CD4-positive, alpha-beta T cell (primary cell): ENCODE data around the gene TNIP2. TPM values are rescaled to one million over a fixed set of nuclear protein-coding genes. Genes with fewer than 3 reads are reported as not detected.

Source experiments
- ATAC-seq: fragments of 200-7000 bp; cut with Tn5 transposase; one replicate; pipeline ENCODE4 v1.10.0; 2022; ENCODE audit warnings: mild to moderate bottlenecking; ENCODE audit not compliant: poor library complexity
- CTCF ChIA-PET: fragments of 350-600 bp; sonication (Branson Sonifier 250); formaldehyde crosslinking; loops from one replicate; lab custom pipeline; 2021; ENCODE audit warnings: antibody characterized with exemption, inconsistent platforms; lab: Charles Lee
- POLR2A ChIA-PET: fragments of 350-600 bp; sonication (Branson Sonifier 250); formaldehyde crosslinking; loops from one replicate; lab custom pipeline; 2021; ENCODE audit warnings: antibody characterized with exemption, inconsistent platforms; lab: Charles Lee
- DNase-seq, 14 experiments: peaks; one replicate each; pipeline ENCODE4 v3.0.0-alpha.2; 2013 to 2020; ENCODE audit warnings: mixed read lengths in 2 of 14
- H3K27ac ChIP-seq, 2 donors: one replicate each; pipeline versions ENCODE4 v1.5.1 to v1.7.0; 2013; ENCODE audit warnings: low read length in 2 of 2, low read depth in 1 of 2, mild to moderate bottlenecking in 1 of 2
- H3K27me3 ChIP-seq, 2 experiments: 1 replicate in 1 of 2; 2 replicates in 1 of 2; pipeline versions ENCODE4 v1.6.1 to v1.7.0; 2013; ENCODE audit warnings: low read length in 2 of 2, control low read depth in 1 of 2, mild to moderate bottlenecking in 1 of 2, moderate library complexity in 1 of 2; ENCODE audit not compliant: insufficient read depth in 2 of 2, control insufficient read depth in 1 of 2
- H3K36me3 ChIP-seq: one replicate; pipeline ENCODE4 v1.6.1; 2013; ENCODE audit warnings: low read length, control low read depth; ENCODE audit not compliant: insufficient read depth
- H3K4me1 ChIP-seq: one replicate; pipeline ENCODE4 v1.6.1; 2013; ENCODE audit warnings: low read length, control low read depth; ENCODE audit not compliant: insufficient read depth
- H3K4me3 ChIP-seq: one replicate; pipeline ENCODE4 v1.5.1; 2013; ENCODE audit warnings: mild to moderate bottlenecking, low read length, moderate library complexity
- H3K9me3 ChIP-seq, 2 experiments: 1 replicate in 1 of 2; 2 replicates in 1 of 2; pipeline versions ENCODE4 v1.6.1 to v1.7.0; 2013; ENCODE audit warnings: low read length in 2 of 2, mild to moderate bottlenecking in 2 of 2, control low read depth in 1 of 2, moderate library complexity in 1 of 2; ENCODE audit not compliant: control insufficient read depth in 1 of 2, insufficient read depth in 1 of 2
- H3K27ac Mint-ChIP-seq: one replicate; pipeline ENCODE4 v1.8.0; 2020; ENCODE audit warnings: mixed read lengths
- H3K27me3 Mint-ChIP-seq: one replicate; pipeline ENCODE4 v1.8.0; 2021; ENCODE audit warnings: mixed read lengths
- H3K36me3 Mint-ChIP-seq: one replicate; pipeline ENCODE4 v1.8.0; 2021; ENCODE audit warnings: low read depth, mixed read lengths
- H3K4me1 Mint-ChIP-seq: one replicate; pipeline ENCODE4 v1.8.0; 2021; ENCODE audit warnings: low read depth, mixed read lengths
- H3K4me3 Mint-ChIP-seq: one replicate; pipeline ENCODE4 v1.8.0; 2020; ENCODE audit warnings: mild to moderate bottlenecking, mixed read lengths
- H3K9me3 Mint-ChIP-seq: one replicate; pipeline ENCODE4 v1.8.0; 2020; ENCODE audit warnings: mixed read lengths
- intact Hi-C, 2 experiments: fragments of 100-400 bp; cut with DNase I in 1 of 2; cut with micrococcal nuclease in 1 of 2; formaldehyde crosslinking; loops; one replicate each; pipeline versions ENCODE4 v1.15.1 to v1.9.0; 2023 to 2025; cut with DNase I, micrococcal nuclease
- total RNA-seq, 174 experiments: library from RNA in 2 of 174; stranded (reverse) in 2 of 174; gene quantifications; one replicate each; pipeline ENCODE4 v1.2.3 and lab custom pipeline; 2021 to 2026
- TF ChIP-seq, protein P1 (sequence below): fragments of 200-600 bp; IDR thresholded peaks from one replicate; pipeline ENCODE4 v1.8.0; 2022; ENCODE audit warnings: antibody characterized with exemption, mild to moderate bottlenecking

Gene TNIP2
- total RNA-seq, 2 experiments from 2014 or later, result 43.8 to 49.1 TPM

DNA sequence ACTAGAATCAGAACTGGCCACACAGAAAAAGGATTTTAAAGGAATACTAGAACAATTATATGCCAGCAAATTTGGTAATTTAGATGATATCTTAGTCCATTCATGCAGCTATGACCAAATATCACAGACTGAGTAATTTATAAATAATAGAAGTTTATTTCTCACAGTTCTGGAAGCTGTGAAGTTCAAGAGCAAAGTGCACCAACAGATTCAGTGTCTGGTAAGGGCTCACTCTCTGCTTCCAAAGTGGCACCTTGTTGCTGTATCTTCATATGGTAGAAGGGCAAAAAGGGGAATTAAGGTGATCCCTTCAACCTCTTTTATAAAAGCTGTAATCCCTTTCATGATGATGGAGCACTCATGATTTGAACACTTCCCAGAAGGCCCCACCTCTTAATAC, 20.3 kb downstream of the TNIP2 start:
- TF ChIP-seq, protein P1, sequence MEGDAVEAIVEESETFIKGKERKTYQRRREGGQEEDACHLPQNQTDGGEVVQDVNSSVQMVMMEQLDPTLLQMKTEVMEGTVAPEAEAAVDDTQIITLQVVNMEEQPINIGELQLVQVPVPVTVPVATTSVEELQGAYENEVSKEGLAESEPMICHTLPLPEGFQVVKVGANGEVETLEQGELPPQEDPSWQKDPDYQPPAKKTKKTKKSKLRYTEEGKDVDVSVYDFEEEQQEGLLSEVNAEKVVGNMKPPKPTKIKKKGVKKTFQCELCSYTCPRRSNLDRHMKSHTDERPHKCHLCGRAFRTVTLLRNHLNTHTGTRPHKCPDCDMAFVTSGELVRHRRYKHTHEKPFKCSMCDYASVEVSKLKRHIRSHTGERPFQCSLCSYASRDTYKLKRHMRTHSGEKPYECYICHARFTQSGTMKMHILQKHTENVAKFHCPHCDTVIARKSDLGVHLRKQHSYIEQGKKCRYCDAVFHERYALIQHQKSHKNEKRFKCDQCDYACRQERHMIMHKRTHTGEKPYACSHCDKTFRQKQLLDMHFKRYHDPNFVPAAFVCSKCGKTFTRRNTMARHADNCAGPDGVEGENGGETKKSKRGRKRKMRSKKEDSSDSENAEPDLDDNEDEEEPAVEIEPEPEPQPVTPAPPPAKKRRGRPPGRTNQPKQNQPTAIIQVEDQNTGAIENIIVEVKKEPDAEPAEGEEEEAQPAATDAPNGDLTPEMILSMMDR, result no peak
- no peak overlapping the region for H3K27ac ChIP-seq
- Mint-ChIP-seq H3K27me3 (no peaks in the 10 kb centered on the region), H3K4me1 (no peaks in the 10 kb centered on the region), H3K4me3 (no peak overlapping the region), H3K36me3 (peaks cover 56% of the 10 kb centered on the region), H3K27ac (no peak overlapping the region), H3K9me3 (peaks cover 8% of the 10 kb centered on the region)
- ATAC-seq (no peak), DNase-seq (no peak)
- H3K36me3 ChIP-seq, result peaks cover 28% of the 10 kb centered on the region
- intact Hi-C loops, result no loop called here
- no peaks in the 10 kb centered on the region for H3K27me3 ChIP-seq
- ChIA-PET POLR2A (no interaction called here), CTCF (no interaction called here)
- no peak overlapping the region for H3K4me3 ChIP-seq
- no peaks in the 10 kb centered on the region for H3K4me1 ChIP-seq
- peaks cover 0 to 4% of the 10 kb centered on the region in 2 experiments for H3K9me3 ChIP-seq

DNA sequence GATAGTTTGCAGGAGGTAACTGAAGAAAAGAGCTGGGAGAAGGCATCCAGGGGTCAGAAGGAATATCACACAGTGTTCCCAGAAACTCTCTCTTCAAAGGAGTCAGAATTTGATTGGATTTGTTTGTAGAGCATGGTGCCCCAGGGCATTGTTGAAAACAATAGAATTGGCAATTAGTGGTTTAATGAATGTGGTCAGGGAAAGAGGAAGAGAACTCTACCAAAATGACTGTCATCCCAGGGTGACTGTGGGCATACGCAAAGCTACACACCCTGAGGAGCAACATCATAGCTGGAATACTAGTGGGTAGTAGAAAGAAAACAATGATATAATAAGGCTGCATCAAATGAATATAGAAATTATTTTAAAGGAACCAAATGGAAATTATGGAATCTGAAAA, 21.5 kb downstream of the TNIP2 start:
- ChIA-PET POLR2A (no interaction called here), CTCF (interaction anchor here (1.5 to 1.7 kb wide), 2 partner anchors 10 to 11 kb away, joined by 5 read pairs; no protein-coding TSS in a partner anchor)
- no peaks in the 10 kb centered on the region for H3K4me1 ChIP-seq
- ATAC-seq, result no peak
- peaks cover 8% of the 10 kb centered on the region for H3K9me3 Mint-ChIP-seq
- H3K9me3 ChIP-seq, result peaks cover 0 to 4% of the 10 kb centered on the region in 2 experiments
- peaks cover 35% of the 10 kb centered on the region for H3K36me3 ChIP-seq
- no peak overlapping the region for H3K27ac Mint-ChIP-seq
- DNase-seq, result no peak
- no peaks in the 10 kb centered on the region for H3K27me3 ChIP-seq
- H3K4me3 ChIP-seq, result no peak overlapping the region
- H3K27ac ChIP-seq, result no peak overlapping the region
- TF ChIP-seq, protein P1, result no peak
- no peaks in the 10 kb centered on the region for H3K27me3 Mint-ChIP-seq
- H3K36me3 Mint-ChIP-seq, result peaks cover 60% of the 10 kb centered on the region
- H3K4me3 Mint-ChIP-seq, result no peak overlapping the region
- intact Hi-C loops, result no loop called here
- no peaks in the 10 kb centered on the region for H3K4me1 Mint-ChIP-seq

DNA sequence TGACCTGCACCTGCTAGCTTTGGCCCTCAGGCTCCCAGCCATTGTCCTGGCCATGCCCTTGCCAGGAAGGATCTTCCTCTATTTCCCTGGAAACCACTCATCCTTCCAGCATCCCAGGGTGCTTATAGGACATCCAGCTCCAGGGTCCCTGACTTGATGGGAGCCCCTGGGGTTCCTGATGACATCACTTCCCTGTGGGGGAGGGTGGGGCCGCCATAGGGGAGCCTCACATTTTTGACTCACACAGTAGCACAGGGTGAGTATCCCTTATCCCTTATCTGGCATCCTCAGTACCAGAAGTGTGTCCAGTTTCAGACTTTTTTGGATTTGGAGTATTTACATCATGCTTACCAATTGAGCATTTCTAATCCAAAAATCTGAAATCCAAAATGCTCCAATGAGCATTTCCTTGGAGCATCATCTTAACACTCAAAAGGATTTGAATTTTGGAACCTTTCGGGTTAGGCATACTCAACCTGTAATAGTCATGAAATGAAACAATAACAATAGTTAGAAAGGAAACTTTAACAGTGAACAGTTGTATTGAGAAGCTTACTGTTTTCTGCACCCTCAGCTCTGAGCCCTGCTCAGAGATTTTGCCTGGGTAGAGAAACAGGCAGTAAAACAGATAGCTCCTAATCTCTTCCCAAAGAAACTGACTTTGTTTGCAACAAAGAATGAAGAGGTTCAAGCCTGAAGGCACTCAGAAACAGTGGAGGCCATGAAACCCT, 22.1 kb downstream of the TNIP2 start:
- Mint-ChIP-seq H3K27ac (no peak overlapping the region), H3K36me3 (peaks cover 60% of the 10 kb centered on the region)

More for the DNA sequence above, 22.1 kb downstream of the TNIP2 start:
- CTCF ChIA-PET, result interaction anchor here (1.5 to 1.7 kb wide), 2 partner anchors 9 to 11 kb away, joined by 5 read pairs; no protein-coding TSS in a partner anchor
- DNase-seq, result no peak
- Mint-ChIP-seq H3K27me3 (no peaks in the 10 kb centered on the region), H3K4me1 (no peaks in the 10 kb centered on the region), H3K4me3 (no peak overlapping the region), H3K9me3 (peaks cover 8% of the 10 kb centered on the region)
- POLR2A ChIA-PET, result no interaction called here
- intact Hi-C loops, result no loop called here
- no peak overlapping the region for H3K27ac ChIP-seq
- TF ChIP-seq, protein P1, result no peak
- no peaks in the 10 kb centered on the region for H3K27me3 ChIP-seq
- ATAC-seq, result no peak
- H3K4me1 ChIP-seq, result no peaks in the 10 kb centered on the region
- peaks cover 0 to 4% of the 10 kb centered on the region in 2 experiments for H3K9me3 ChIP-seq
- H3K4me3 ChIP-seq, result no peak overlapping the region
- peaks cover 39% of the 10 kb centered on the region for H3K36me3 ChIP-seq
